K562 (cell line): Measurements from ENCODE around the gene ULBP1. TPM values are rescaled to one million over a fixed set of nuclear protein-coding genes. Genes with fewer than 3 reads are reported as not detected.

Experiments used
- ELF2 ChIP-seq: fragments of 250-450 bp; sonication (Bioruptor Pico); IDR thresholded peaks from 2 replicates; pipeline ENCODE4 v1.5.0; 2021; ENCODE audit warnings: mild to moderate bottlenecking
- GABPB1 ChIP-seq: sonication (generic); formaldehyde crosslinking; IDR thresholded peaks from 2 replicates; pipeline ENCODE4 v1.8.0; 2022; ENCODE audit warnings: mild to moderate bottlenecking, missing genetic modification reagents
- POLR2A ChIP-seq: fragments of 450-650 bp; conservative IDR thresholded peaks from 2 replicates; pipeline ENCODE4 v1.6.1; 2016
- polyA plus RNA-seq, 8 experiments: library from polyadenylated mRNA; depleted of rRNA in 4 of 8; stranded (reverse) in 5 of 8; unstranded in 3 of 8; fragments of >200 nt; fragmentation: Nextera tagmentation in 2 of 8; fragmentation: Illumina TruSeq in 1 of 8; extraction: Ambion mirVana in 2 of 8; extraction: Trizol in 1 of 8; gene quantifications; 2 replicates each; pipeline versions ENCODE4 v1.2.1 to v1.2.3, GENCODE V29; 2011 to 2014; ENCODE audit warnings: inconsistent platforms in 1 of 8, missing spikeins in 1 of 8
- total RNA-seq, 7 experiments: library from RNA; depleted of rRNA in 6 of 7; stranded (reverse); fragments of >200 nt in 6 of 7; fragmentation: Illumina TruSeq in 2 of 7; extraction: Trizol in 2 of 7; gene quantifications; 2 replicates each; pipeline versions ENCODE4 v1.2.1 to v1.2.3, GENCODE V29; 2011 to 2021; ENCODE audit warnings: low replicate concordance in 1 of 7
- TF ChIP-seq, protein P1 (sequence below), 2 experiments: IDR thresholded peaks; 2 replicates each; pipeline ENCODE4 v1.6.1; 2012; ENCODE audit warnings: improper control_type of control experiment in 2 of 2, low read depth in 2 of 2, low read length in 2 of 2, borderline replicate concordance in 1 of 2
- TF ChIP-seq, protein P2 (sequence below), 2 experiments: IDR thresholded peaks; 2 replicates each; pipeline ENCODE4 v1.6.1; 2011; ENCODE audit warnings: borderline replicate concordance in 1 of 2, control low read depth in 1 of 2, low read depth in 1 of 2, low read length in 1 of 2, mild to moderate bottlenecking in 1 of 2, mixed read lengths in 1 of 2, moderate library complexity in 1 of 2; ENCODE audit not compliant: insufficient read depth in 1 of 2, insufficient read length in 1 of 2, poor library complexity in 1 of 2, severe bottlenecking in 1 of 2; ENCODE audit errors: extremely low read depth in 1 of 2
- TF ChIP-seq, protein P3 (sequence below): sonication (generic); formaldehyde crosslinking; IDR thresholded peaks from 2 replicates; pipeline ENCODE4 v1.9.0; 2022; ENCODE audit warnings: mild to moderate bottlenecking, missing genetic modification reagents

The ULBP1 gene
- total and polyA plus RNA-seq, 9 of the 15 experiments (the other 6 are each of a cell fraction or from before 2014, with no cell fraction given): 0.33 to 6.0 (median 2.5) TPM

DNA sequence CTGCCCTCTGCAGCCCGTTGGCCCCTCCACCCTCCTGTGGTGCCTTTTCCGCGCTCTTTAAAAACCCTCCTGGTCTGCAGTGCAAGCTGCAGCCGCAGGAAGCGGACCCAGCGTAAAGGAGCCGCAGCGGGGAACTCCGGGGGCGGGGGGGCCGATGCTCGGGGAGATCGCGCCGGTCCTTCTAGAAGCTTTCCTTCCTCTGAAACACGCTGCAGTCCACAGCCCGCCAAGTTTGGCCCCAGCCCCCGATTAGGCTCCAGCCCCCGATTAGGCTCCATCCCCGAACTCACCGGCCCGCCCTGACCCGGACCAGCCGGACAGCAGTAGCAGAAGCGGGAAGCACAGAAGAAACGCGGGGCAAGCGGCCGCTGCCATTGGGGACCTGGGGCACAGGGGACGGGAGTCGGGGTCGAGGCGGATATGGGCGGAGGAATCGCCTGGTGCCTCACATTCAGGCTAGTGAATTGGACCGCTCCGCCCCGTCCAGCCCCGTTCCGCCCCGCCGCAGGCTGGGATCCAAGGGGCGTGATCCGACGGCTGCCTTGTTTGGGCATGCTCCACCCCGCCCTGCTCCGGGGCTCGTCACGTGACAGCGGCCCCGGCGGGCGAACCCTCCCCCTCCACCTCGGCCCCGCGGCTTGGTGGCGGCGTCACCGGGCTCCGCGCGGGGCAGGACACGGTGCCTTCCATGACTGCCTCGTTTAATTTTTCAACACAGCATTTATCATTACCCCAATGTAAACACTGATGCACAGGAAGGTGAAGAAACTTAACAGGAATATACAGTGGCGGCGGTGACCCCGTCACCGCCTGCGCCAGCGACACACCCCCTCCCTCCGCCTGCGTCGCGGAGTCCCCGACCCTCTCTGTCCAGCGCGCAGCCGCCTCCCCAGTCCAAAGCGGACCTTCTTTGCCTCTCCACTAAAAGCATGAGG, 41.3 kb downstream of the ULBP1 start (continued):
- no peak; the same call in 1 of the 2 replicates for TF ChIP-seq GABPB1 (CRISPR knock-in tag)
- TF ChIP-seq, protein P1, sequence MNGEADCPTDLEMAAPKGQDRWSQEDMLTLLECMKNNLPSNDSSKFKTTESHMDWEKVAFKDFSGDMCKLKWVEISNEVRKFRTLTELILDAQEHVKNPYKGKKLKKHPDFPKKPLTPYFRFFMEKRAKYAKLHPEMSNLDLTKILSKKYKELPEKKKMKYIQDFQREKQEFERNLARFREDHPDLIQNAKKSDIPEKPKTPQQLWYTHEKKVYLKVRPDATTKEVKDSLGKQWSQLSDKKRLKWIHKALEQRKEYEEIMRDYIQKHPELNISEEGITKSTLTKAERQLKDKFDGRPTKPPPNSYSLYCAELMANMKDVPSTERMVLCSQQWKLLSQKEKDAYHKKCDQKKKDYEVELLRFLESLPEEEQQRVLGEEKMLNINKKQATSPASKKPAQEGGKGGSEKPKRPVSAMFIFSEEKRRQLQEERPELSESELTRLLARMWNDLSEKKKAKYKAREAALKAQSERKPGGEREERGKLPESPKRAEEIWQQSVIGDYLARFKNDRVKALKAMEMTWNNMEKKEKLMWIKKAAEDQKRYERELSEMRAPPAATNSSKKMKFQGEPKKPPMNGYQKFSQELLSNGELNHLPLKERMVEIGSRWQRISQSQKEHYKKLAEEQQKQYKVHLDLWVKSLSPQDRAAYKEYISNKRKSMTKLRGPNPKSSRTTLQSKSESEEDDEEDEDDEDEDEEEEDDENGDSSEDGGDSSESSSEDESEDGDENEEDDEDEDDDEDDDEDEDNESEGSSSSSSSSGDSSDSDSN (IDR thresholded peaks at IDR 0.05; ENCODE audit: borderline replicate concordance in 1 of 2, low read depth in 2 of 2, low read length in 2 of 2): 0 out of 4 replicates have a peak, but pooled peaks of 1 of the 2 experiments have one; percentile 4
- peak; percentile 71 for TF ChIP-seq POLR2A
- TF ChIP-seq, protein P2, sequence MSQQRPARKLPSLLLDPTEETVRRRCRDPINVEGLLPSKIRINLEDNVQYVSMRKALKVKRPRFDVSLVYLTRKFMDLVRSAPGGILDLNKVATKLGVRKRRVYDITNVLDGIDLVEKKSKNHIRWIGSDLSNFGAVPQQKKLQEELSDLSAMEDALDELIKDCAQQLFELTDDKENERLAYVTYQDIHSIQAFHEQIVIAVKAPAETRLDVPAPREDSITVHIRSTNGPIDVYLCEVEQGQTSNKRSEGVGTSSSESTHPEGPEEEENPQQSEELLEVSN (IDR thresholded peaks at IDR 0.05; ENCODE audit: borderline replicate concordance in 1 of 2, extremely low read depth in 1 of 2, insufficient read depth in 1 of 2, insufficient read length in 1 of 2, low read depth in 1 of 2, low read length in 1 of 2, poor library complexity in 1 of 2, severe bottlenecking in 1 of 2): peak in 1 of 2 experiments; percentile 69
- TF ChIP-seq, protein P3, sequence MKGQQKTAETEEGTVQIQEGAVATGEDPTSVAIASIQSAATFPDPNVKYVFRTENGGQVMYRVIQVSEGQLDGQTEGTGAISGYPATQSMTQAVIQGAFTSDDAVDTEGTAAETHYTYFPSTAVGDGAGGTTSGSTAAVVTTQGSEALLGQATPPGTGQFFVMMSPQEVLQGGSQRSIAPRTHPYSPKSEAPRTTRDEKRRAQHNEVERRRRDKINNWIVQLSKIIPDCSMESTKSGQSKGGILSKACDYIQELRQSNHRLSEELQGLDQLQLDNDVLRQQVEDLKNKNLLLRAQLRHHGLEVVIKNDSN (CRISPR knock-in tag): peak; percentile 98
- no peak; the same call in 1 of the 2 replicates for TF ChIP-seq ELF2
